Measurements from ENCODE around the gene PBRM1. TPM values are rescaled to one million over a fixed set of nuclear protein-coding genes. Genes with fewer than 3 reads are reported as not detected.

PBRM1 gene
- total and polyA plus RNA-seq, 2 of the 13 experiments (the other 11 are each of a cell fraction or from before 2014, with no cell fraction given), result 10.9 to 33.2 TPM

DNA sequence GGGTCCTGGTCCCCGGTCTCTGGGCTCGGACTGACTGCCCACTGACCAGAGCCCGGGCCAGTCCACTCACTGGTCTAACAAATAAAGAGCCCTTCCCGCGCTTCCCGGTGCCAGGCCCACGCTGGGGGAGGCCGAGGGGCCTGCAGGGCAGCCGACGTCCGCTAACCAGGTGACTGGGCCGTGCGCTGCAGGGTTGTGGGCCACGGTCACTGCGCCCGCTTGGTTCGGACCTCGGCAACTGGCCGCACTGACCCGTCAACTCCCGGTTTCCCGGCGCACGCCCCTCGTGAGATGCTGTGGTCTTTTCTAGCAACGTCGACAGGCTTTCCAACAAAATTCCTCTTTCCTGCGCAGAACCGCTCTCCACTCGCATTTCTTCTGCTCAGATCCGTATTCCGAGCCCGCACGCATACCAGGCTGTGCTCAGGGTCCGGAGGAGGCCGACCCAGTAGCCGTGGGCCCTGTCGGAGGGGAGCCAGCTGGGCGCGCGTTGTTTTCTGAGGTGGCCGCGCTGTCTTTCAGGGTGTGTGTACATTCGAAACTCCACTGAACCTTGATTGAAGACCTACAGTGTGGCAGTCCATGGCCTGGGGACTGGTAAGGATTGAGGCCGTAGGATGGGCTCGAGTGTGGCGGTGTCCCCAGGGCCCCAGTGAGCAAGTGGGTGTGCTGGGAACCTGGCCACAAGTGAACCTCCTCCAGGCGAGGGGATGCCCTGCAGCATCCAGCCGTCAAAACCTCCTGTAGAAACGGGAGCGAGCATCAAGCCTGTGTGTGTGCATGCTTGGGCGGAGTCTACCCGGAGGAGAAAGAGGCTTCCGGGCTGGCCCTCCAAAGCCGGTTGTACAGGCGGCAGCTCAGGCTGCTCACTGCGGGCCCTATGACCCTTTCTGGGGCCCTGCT is 151.2 kb downstream of the PBRM1 start (continued):
- TF ChIP-seq, protein P1, sequence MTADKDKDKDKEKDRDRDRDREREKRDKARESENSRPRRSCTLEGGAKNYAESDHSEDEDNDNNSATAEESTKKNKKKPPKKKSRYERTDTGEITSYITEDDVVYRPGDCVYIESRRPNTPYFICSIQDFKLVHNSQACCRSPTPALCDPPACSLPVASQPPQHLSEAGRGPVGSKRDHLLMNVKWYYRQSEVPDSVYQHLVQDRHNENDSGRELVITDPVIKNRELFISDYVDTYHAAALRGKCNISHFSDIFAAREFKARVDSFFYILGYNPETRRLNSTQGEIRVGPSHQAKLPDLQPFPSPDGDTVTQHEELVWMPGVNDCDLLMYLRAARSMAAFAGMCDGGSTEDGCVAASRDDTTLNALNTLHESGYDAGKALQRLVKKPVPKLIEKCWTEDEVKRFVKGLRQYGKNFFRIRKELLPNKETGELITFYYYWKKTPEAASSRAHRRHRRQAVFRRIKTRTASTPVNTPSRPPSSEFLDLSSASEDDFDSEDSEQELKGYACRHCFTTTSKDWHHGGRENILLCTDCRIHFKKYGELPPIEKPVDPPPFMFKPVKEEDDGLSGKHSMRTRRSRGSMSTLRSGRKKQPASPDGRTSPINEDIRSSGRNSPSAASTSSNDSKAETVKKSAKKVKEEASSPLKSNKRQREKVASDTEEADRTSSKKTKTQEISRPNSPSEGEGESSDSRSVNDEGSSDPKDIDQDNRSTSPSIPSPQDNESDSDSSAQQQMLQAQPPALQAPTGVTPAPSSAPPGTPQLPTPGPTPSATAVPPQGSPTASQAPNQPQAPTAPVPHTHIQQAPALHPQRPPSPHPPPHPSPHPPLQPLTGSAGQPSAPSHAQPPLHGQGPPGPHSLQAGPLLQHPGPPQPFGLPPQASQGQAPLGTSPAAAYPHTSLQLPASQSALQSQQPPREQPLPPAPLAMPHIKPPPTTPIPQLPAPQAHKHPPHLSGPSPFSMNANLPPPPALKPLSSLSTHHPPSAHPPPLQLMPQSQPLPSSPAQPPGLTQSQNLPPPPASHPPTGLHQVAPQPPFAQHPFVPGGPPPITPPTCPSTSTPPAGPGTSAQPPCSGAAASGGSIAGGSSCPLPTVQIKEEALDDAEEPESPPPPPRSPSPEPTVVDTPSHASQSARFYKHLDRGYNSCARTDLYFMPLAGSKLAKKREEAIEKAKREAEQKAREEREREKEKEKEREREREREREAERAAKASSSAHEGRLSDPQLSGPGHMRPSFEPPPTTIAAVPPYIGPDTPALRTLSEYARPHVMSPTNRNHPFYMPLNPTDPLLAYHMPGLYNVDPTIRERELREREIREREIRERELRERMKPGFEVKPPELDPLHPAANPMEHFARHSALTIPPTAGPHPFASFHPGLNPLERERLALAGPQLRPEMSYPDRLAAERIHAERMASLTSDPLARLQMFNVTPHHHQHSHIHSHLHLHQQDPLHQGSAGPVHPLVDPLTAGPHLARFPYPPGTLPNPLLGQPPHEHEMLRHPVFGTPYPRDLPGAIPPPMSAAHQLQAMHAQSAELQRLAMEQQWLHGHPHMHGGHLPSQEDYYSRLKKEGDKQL (CRISPR knock-in tag; IDR thresholded peaks at IDR 0.05; ENCODE audit: low read depth), result no peak
- TF ChIP-seq, protein P2, sequence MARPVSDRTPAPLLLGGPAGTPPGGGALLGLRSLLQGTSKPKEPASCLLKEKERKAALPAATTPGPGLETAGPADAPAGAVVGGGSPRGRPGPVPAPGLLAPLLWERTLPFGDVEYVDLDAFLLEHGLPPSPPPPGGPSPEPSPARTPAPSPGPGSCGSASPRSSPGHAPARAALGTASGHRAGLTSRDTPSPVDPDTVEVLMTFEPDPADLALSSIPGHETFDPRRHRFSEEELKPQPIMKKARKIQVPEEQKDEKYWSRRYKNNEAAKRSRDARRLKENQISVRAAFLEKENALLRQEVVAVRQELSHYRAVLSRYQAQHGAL (CRISPR knock-in tag; IDR thresholded peaks at IDR 0.05; ENCODE audit: not compliant biosample characterization), result no peak
- TF ChIP-seq TAF1 (CRISPR knock-in tag; IDR thresholded peaks at IDR 0.05) (peak; percentile 58; the same call in 1 of the 2 replicates), ZNF839 (CRISPR knock-in tag; IDR thresholded peaks at IDR 0.05; ENCODE audit: borderline replicate concordance) (no peak), NFKBIZ (CRISPR knock-in tag; IDR thresholded peaks at IDR 0.05) (no peak), ZNF644 (CRISPR knock-in tag; IDR thresholded peaks at IDR 0.05; ENCODE audit: low read depth) (no peak), RBFOX2 (IDR thresholded peaks at IDR 0.05; ENCODE audit: low read depth, low read length) (peak; percentile 82), ZNF451 (CRISPR knock-in tag; IDR thresholded peaks at IDR 0.05) (no peak), KDM6A (CRISPR knock-in tag; IDR thresholded peaks at IDR 0.05; ENCODE audit: low read depth) (no peak), SALL1 (CRISPR knock-in tag; IDR thresholded peaks at IDR 0.05) (peak; percentile 28; the same call in 1 of the 2 replicates), SKI (IDR thresholded peaks at IDR 0.05; ENCODE audit: partially characterized antibody) (no peak), SMC3 (IDR thresholded peaks at IDR 0.05; ENCODE audit: low read length) (no peak), RARA (CRISPR knock-in tag; IDR thresholded peaks at IDR 0.05) (no peak), TBX2 (CRISPR knock-in tag; IDR thresholded peaks at IDR 0.05; ENCODE audit: borderline replicate concordance) (no peak)
- TF ChIP-seq, protein P3, sequence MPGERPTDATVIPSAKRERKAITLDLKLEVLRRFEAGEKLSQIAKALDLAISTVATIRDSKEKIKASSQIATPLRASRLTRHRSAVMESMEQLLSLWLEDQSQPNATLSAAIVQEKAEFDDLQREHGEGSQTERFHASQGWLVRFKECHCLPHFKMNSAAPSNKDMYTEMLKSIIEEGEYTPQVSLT (CRISPR knock-in tag; IDR thresholded peaks at IDR 0.05; ENCODE audit: borderline replicate concordance, low read depth), result no peak
- TF ChIP-seq, protein P4, sequence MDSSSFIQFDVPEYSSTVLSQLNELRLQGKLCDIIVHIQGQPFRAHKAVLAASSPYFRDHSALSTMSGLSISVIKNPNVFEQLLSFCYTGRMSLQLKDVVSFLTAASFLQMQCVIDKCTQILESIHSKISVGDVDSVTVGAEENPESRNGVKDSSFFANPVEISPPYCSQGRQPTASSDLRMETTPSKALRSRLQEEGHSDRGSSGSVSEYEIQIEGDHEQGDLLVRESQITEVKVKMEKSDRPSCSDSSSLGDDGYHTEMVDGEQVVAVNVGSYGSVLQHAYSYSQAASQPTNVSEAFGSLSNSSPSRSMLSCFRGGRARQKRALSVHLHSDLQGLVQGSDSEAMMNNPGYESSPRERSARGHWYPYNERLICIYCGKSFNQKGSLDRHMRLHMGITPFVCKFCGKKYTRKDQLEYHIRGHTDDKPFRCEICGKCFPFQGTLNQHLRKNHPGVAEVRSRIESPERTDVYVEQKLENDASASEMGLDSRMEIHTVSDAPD (CRISPR knock-in tag; IDR thresholded peaks at IDR 0.05), result peak; percentile 57
- TF ChIP-seq, protein P5, sequence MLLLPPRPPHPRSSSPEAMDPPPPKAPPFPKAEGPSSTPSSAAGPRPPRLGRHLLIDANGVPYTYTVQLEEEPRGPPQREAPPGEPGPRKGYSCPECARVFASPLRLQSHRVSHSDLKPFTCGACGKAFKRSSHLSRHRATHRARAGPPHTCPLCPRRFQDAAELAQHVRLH (CRISPR knock-in tag; IDR thresholded peaks at IDR 0.05; ENCODE audit: borderline replicate concordance, low read depth), result 0 out of 2 replicates have a peak, but pooled peaks have one; percentile 42
- TF ChIP-seq, protein P6, sequence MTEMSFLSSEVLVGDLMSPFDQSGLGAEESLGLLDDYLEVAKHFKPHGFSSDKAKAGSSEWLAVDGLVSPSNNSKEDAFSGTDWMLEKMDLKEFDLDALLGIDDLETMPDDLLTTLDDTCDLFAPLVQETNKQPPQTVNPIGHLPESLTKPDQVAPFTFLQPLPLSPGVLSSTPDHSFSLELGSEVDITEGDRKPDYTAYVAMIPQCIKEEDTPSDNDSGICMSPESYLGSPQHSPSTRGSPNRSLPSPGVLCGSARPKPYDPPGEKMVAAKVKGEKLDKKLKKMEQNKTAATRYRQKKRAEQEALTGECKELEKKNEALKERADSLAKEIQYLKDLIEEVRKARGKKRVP (CRISPR knock-in tag; IDR thresholded peaks at IDR 0.05), result no peak
